Endodermal cell (in vitro differentiated cells): ENCODE data around the gene CDH4. TPM values are rescaled to one million over a fixed set of nuclear protein-coding genes. Genes with fewer than 3 reads are reported as not detected.

ENCODE experiments used
- DNase-seq: peaks from one replicate; pipeline ENCODE4 v3.0.0-alpha.2; 2017
- H3K27ac ChIP-seq: 2 replicates; pipeline ENCODE4 v1.5.1; 2013; ENCODE audit warnings: mild to moderate bottlenecking, low read depth, low read length, moderate library complexity
- H3K27me3 ChIP-seq: 2 replicates; pipeline ENCODE4 v1.6.1; 2013; ENCODE audit warnings: mild to moderate bottlenecking, low read length, moderate library complexity; ENCODE audit not compliant: insufficient read depth, control insufficient read depth, poor library complexity, severe bottlenecking
- H3K36me3 ChIP-seq: 2 replicates; pipeline ENCODE4 v1.7.0; 2013; ENCODE audit warnings: mild to moderate bottlenecking, low read length, moderate library complexity; ENCODE audit not compliant: control insufficient read depth, insufficient read depth
- H3K4me1 ChIP-seq: one replicate; pipeline ENCODE4 v1.7.0; 2013; ENCODE audit warnings: low read length; ENCODE audit not compliant: control insufficient read depth, insufficient read depth
- H3K4me3 ChIP-seq: 2 replicates; pipeline ENCODE4 v1.5.1; 2013; ENCODE audit warnings: mild to moderate bottlenecking, low read length, moderate library complexity
- H3K9ac ChIP-seq: 2 replicates; pipeline ENCODE4 v1.6.1; 2013; ENCODE audit warnings: mild to moderate bottlenecking, low read length, moderate library complexity; ENCODE audit not compliant: poor library complexity, severe bottlenecking; ENCODE audit errors: extremely low read depth
- H3K9me3 ChIP-seq: 2 replicates; pipeline ENCODE4 v1.6.1; 2013; ENCODE audit warnings: mild to moderate bottlenecking, low read length, moderate library complexity; ENCODE audit not compliant: control insufficient read depth
- H3K27ac Mint-ChIP-seq: 2 replicates; pipeline ENCODE4 v1.8.0; 2020; ENCODE audit warnings: mixed read lengths
- H3K27me3 Mint-ChIP-seq: 2 replicates; pipeline ENCODE4 v1.8.0; 2021; ENCODE audit warnings: mild to moderate bottlenecking, mixed read lengths; ENCODE audit not compliant: insufficient read depth
- H3K36me3 Mint-ChIP-seq: 2 replicates; pipeline ENCODE4 v1.8.0; 2020; ENCODE audit warnings: low read depth, mixed read lengths
- H3K4me1 Mint-ChIP-seq: 2 replicates; pipeline ENCODE4 v1.8.0; 2020; ENCODE audit warnings: mixed read lengths
- H3K4me3 Mint-ChIP-seq: 2 replicates; pipeline ENCODE4 v1.8.0; 2020; ENCODE audit warnings: mild to moderate bottlenecking, moderate library complexity, mixed read lengths
- H3K9me3 Mint-ChIP-seq: 2 replicates; pipeline ENCODE4 v1.8.0; 2020; ENCODE audit warnings: mild to moderate bottlenecking, mixed read lengths
- WGBS, 2 experiments: methylation state at CpG; one replicate each; pipeline versions ENCODE4 v1.1.5 to v1.1.7; 2013; ENCODE audit warnings: missing lambda C conversion rate in 2 of 2, mixed read lengths in 1 of 2; ENCODE audit not compliant: insufficient coverage in 1 of 2, insufficient read length in 1 of 2; 5-methylcytosine and 5-hydroxymethylcytosine counted together
- total RNA-seq, 2 donors: library from RNA; stranded (reverse); fragmentation: NEBNext Ultra II Directional in 1 of 2; extraction: Animal tissue kit (Norgen Biotek cat#: 25700) in 1 of 2; gene quantifications; 2 replicates in 1 of 2; 3 replicates in 1 of 2; pipeline ENCODE4 v1.2.1, GENCODE V29; 2021
- TF ChIP-seq, protein P1 (sequence below): fragments of 200-600 bp; sonication (generic); conservative IDR thresholded peaks from 2 replicates; pipeline ENCODE4 v1.5.0; 2021; ENCODE audit warnings: antibody characterized with exemption, mild to moderate bottlenecking

CDH4 gene
- total RNA-seq, 2 donors from 2014 or later: 1.8 to 5.8 TPM

GRCh38 chr20:61859767-61860166 lies 607.7 kb downstream of the CDH4 start:
- H3K9me3 ChIP-seq: no peaks in the 10 kb centered on the region
- no peak overlapping the region for H3K27ac Mint-ChIP-seq
- no peak overlapping the region for H3K4me3 Mint-ChIP-seq
- H3K27me3 ChIP-seq: no peaks in the 10 kb centered on the region
- H3K9me3 Mint-ChIP-seq: peaks cover 5% of the 10 kb centered on the region
- H3K36me3 ChIP-seq: no peaks in the 10 kb centered on the region
- TF ChIP-seq, protein P1, sequence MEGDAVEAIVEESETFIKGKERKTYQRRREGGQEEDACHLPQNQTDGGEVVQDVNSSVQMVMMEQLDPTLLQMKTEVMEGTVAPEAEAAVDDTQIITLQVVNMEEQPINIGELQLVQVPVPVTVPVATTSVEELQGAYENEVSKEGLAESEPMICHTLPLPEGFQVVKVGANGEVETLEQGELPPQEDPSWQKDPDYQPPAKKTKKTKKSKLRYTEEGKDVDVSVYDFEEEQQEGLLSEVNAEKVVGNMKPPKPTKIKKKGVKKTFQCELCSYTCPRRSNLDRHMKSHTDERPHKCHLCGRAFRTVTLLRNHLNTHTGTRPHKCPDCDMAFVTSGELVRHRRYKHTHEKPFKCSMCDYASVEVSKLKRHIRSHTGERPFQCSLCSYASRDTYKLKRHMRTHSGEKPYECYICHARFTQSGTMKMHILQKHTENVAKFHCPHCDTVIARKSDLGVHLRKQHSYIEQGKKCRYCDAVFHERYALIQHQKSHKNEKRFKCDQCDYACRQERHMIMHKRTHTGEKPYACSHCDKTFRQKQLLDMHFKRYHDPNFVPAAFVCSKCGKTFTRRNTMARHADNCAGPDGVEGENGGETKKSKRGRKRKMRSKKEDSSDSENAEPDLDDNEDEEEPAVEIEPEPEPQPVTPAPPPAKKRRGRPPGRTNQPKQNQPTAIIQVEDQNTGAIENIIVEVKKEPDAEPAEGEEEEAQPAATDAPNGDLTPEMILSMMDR: no peak
- H3K36me3 Mint-ChIP-seq: no peaks in the 10 kb centered on the region
- no peak for DNase-seq
- H3K9ac ChIP-seq: no peak overlapping the region
- no peak overlapping the region for H3K27ac ChIP-seq
- H3K4me1 Mint-ChIP-seq: no peaks in the 10 kb centered on the region
- H3K27me3 Mint-ChIP-seq: peaks cover 4% of the 10 kb centered on the region
- 93 to 94% methylated on average over 13 of the region's 13 CpGs for WGBS, 2 experiments
- no peaks in the 10 kb centered on the region for H3K4me1 ChIP-seq
- H3K4me3 ChIP-seq: no peak overlapping the region

GRCh38 chr20:61860260-61860987 lies 608.4 kb downstream of the CDH4 start:
- peaks cover 4% of the 10 kb centered on the region for H3K36me3 Mint-ChIP-seq
- no peaks in the 10 kb centered on the region for H3K4me1 Mint-ChIP-seq
- Histone ChIP-seq H3K9ac (no peak overlapping the region), H3K36me3 (no peaks in the 10 kb centered on the region), H3K4me1 (no peaks in the 10 kb centered on the region), H3K27me3 (no peaks in the 10 kb centered on the region), H3K27ac (no peak overlapping the region), H3K9me3 (peaks cover 5% of the 10 kb centered on the region), H3K4me3 (no peak overlapping the region)
- no peak overlapping the region for H3K27ac Mint-ChIP-seq
- H3K4me3 Mint-ChIP-seq: no peak overlapping the region
- TF ChIP-seq, protein P1: peak; percentile 37
- no peak for DNase-seq
- WGBS, 2 experiments: 81 to 83% methylated on average over 6 to 8 of the region's 8 CpGs
- H3K9me3 Mint-ChIP-seq: peaks cover 9% of the 10 kb centered on the region
- peaks cover 6% of the 10 kb centered on the region for H3K27me3 Mint-ChIP-seq

GRCh38 chr20:61861054-61861841 lies 609.2 kb downstream of the CDH4 start:
- H3K4me3 ChIP-seq: no peak overlapping the region
- H3K4me3 Mint-ChIP-seq: no peak overlapping the region
- H3K27ac ChIP-seq: no peak overlapping the region
- no peaks in the 10 kb centered on the region for H3K27me3 ChIP-seq
- H3K27ac Mint-ChIP-seq: no peak overlapping the region
- H3K36me3 Mint-ChIP-seq: peaks cover 4% of the 10 kb centered on the region
- H3K9me3 Mint-ChIP-seq: peaks cover 12% of the 10 kb centered on the region
- no peaks in the 10 kb centered on the region for H3K36me3 ChIP-seq
- H3K27me3 Mint-ChIP-seq: peaks cover 7% of the 10 kb centered on the region
- peaks cover 8% of the 10 kb centered on the region for H3K9me3 ChIP-seq
- no peak for DNase-seq
- 92 to 97% methylated on average over 17 to 33 of the region's 33 CpGs for WGBS, 2 experiments
- no peaks in the 10 kb centered on the region for H3K4me1 ChIP-seq
- TF ChIP-seq, protein P1: no peak
- H3K9ac ChIP-seq: no peak overlapping the region
- H3K4me1 Mint-ChIP-seq: no peaks in the 10 kb centered on the region
